Measurements from ENCODE around the gene FBXO34. TPM values are rescaled to one million over a fixed set of nuclear protein-coding genes. Genes with fewer than 3 reads are reported as not detected.
"Not testable (repeated sequence)": the region's sequence is repeated elsewhere in the genome, so short reads cannot be mapped to it uniquely, and the experiment has no call there.

The FBXO34 gene
- total RNA-seq, 2 experiments from 2014 or later = 28.3 to 29.7 TPM

DNA sequence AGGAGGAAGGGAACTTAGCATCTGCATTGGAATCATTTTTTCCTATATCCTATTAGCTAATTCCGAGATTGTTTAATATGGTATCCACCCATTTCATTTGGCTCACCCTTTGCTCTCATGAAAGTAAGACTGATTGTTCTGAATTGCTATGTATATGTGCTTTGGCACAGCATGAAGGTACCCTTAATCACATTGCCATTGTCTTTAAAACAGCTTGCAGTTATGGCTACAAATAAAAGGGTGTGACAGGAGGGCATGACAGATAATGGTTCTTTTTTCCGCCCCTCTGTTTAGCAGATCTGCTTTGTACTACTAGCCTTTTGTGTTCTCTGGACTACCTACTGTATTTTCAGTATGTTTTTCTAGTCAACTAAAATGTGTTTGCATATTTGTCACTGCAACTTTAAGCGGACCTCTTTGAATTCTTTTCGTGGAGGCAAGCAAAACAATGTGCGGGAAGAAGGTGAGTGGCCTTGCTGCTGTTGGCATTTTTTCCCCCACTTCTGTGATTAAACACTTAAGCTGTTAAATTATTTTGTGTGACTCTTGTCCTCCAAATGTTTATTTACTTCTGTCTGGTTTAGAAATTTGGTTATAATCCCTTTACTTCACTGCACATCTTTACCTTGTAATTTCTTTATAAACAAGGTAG is 35.8 kb downstream of the FBXO34 start:
- Histone ChIP-seq H3K27me3 (ENCODE audit: control insufficient read depth in 1 of 2, insufficient read depth in 2 of 2, low read length in 2 of 2) (no peaks in the 10 kb centered on the region), H3K4me3 (ENCODE audit: low read length) (no peak overlapping the region), H3K36me3 (ENCODE audit: insufficient read depth, low read length) (no peaks in the 10 kb centered on the region), H3K9me3 (ENCODE audit: control insufficient read depth in 1 of 2, insufficient read depth in 1 of 2, low read length in 2 of 2) (peaks cover 2 to 5% of the 10 kb centered on the region in 2 experiments), H3K27ac (ENCODE audit: low read depth in 1 of 2, low read length in 2 of 2) (no peak overlapping the region), H3K4me1 (ENCODE audit: insufficient read depth, low read length) (peaks cover 4% of the 10 kb centered on the region)
- H3K4me3 Mint-ChIP-seq = no peak overlapping the region
- H3K4me1 Mint-ChIP-seq (ENCODE audit: low read depth) = peaks cover 51% of the 10 kb centered on the region
- H3K9me3 Mint-ChIP-seq = no peaks in the 10 kb centered on the region
- H3K36me3 Mint-ChIP-seq (ENCODE audit: low read depth) = peaks cover 24% of the 10 kb centered on the region
- ATAC-seq (ENCODE audit: poor library complexity) (no peak), DNase-seq (no peak)
- CTCF ChIA-PET = interaction anchor here (1.3 to 1.4 kb wide), 2 partner anchors 26 to 48 kb away, joined by 3 to 4 read pairs; no protein-coding TSS in a partner anchor
- POLR2A ChIA-PET = no interaction called here
- intact Hi-C loops (cut with DNase I, micrococcal nuclease) = no loop called here
- TF ChIP-seq, protein P1, sequence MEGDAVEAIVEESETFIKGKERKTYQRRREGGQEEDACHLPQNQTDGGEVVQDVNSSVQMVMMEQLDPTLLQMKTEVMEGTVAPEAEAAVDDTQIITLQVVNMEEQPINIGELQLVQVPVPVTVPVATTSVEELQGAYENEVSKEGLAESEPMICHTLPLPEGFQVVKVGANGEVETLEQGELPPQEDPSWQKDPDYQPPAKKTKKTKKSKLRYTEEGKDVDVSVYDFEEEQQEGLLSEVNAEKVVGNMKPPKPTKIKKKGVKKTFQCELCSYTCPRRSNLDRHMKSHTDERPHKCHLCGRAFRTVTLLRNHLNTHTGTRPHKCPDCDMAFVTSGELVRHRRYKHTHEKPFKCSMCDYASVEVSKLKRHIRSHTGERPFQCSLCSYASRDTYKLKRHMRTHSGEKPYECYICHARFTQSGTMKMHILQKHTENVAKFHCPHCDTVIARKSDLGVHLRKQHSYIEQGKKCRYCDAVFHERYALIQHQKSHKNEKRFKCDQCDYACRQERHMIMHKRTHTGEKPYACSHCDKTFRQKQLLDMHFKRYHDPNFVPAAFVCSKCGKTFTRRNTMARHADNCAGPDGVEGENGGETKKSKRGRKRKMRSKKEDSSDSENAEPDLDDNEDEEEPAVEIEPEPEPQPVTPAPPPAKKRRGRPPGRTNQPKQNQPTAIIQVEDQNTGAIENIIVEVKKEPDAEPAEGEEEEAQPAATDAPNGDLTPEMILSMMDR (IDR thresholded peaks at IDR 0.05) = no peak
- no peaks in the 10 kb centered on the region for H3K27me3 Mint-ChIP-seq
- no peak overlapping the region for H3K27ac Mint-ChIP-seq

DNA sequence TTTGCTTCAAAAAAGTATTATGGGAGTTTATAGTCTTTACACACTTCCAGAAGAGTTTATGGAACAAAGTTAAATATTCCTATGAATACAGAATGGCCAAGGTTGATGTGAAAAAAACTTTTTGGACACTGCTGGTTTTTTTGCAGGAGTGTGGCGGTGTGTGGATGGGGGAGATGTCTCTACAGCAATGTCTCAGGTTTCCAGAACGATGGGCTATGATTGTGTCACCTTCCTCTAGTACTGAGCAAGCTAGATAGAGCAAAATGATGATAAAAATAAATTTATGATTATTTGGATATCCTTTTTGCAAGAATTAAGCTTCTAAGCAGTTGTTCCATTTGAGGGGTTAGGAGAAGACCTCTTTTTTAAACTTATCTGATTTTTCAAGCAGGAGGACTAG is 37.9 kb downstream of the FBXO34 start:
- TF ChIP-seq, protein P1 (IDR thresholded peaks at IDR 0.05) = no peak
- Histone ChIP-seq H3K9me3 (ENCODE audit: control insufficient read depth in 1 of 2, insufficient read depth in 1 of 2, low read length in 2 of 2) (peaks cover 13 to 15% of the 10 kb centered on the region in 2 experiments), H3K4me1 (ENCODE audit: insufficient read depth, low read length) (peaks cover 4% of the 10 kb centered on the region), H3K36me3 (ENCODE audit: insufficient read depth, low read length) (no peaks in the 10 kb centered on the region), H3K27ac (ENCODE audit: low read depth in 1 of 2, low read length in 2 of 2) (no peak overlapping the region), H3K4me3 (ENCODE audit: low read length) (no peak overlapping the region), H3K27me3 (ENCODE audit: control insufficient read depth in 1 of 2, insufficient read depth in 2 of 2, low read length in 2 of 2) (no peaks in the 10 kb centered on the region)
- ChIA-PET CTCF (interaction anchor here (0.8 to 1.1 kb wide), 4 partner anchors 15 to 45 kb away, joined by 3 to 4 read pairs (median 3); no protein-coding TSS in a partner anchor), POLR2A (interaction anchor here (0.5 to 1.1 kb wide), 2 partner anchors 17 to 104 kb away, joined by 3 to 4 read pairs; no protein-coding TSS in a partner anchor)
- H3K9me3 Mint-ChIP-seq = peaks cover 7% of the 10 kb centered on the region
- H3K4me1 Mint-ChIP-seq (ENCODE audit: low read depth) = peaks cover 40% of the 10 kb centered on the region
- H3K27ac Mint-ChIP-seq = no peak overlapping the region
- peaks cover 40% of the 10 kb centered on the region for H3K36me3 Mint-ChIP-seq (ENCODE audit: low read depth)
- DNase-seq = no peak
- no peaks in the 10 kb centered on the region for H3K27me3 Mint-ChIP-seq
- no peak overlapping the region for H3K4me3 Mint-ChIP-seq
- ATAC-seq (ENCODE audit: poor library complexity) = no peak
- intact Hi-C loops (cut with DNase I, micrococcal nuclease) = no loop called here

DNA sequence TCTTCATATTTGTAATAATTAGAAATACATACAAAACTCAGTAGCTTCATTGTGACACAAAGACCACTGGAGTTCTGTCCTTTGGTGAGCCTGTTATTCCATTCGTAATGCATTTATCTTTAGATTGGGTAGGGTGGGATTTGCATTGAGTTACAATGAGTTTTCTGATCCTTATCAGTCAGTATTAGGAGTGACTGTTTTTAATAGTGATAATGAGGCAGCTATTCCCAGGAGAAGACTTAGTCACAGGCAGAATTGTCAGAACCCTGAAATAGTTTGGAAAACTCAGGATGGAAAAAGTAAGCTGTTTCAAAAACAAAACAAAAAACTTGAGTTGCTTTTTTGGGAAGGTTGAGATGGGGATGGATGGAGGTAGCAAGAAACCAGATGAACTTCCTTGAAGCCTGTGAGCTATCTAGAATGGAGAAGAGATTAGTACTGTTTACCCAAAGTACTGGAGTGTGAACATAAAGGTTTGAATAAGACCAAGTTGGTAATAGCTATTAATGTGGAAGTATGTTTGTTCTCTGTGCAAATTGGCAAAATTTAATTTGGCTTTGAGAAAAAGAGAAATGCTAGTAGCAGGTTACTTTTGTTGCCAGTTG is 38.6 kb downstream of the FBXO34 start:
- TF ChIP-seq, protein P1 (IDR thresholded peaks at IDR 0.05) = no peak
- Histone ChIP-seq H3K27ac (ENCODE audit: low read depth in 1 of 2, low read length in 2 of 2) (no peak overlapping the region), H3K27me3 (ENCODE audit: control insufficient read depth in 1 of 2, insufficient read depth in 2 of 2, low read length in 2 of 2) (no peaks in the 10 kb centered on the region), H3K36me3 (ENCODE audit: insufficient read depth, low read length) (no peaks in the 10 kb centered on the region), H3K9me3 (ENCODE audit: control insufficient read depth in 1 of 2, insufficient read depth in 1 of 2, low read length in 2 of 2) (peaks cover 13 to 15% of the 10 kb centered on the region in 2 experiments), H3K4me1 (ENCODE audit: insufficient read depth, low read length) (no peaks in the 10 kb centered on the region), H3K4me3 (ENCODE audit: low read length) (no peak overlapping the region)
- H3K36me3 Mint-ChIP-seq (ENCODE audit: low read depth) = peaks cover 43% of the 10 kb centered on the region
- peaks cover 7% of the 10 kb centered on the region for H3K9me3 Mint-ChIP-seq
- no peaks in the 10 kb centered on the region for H3K27me3 Mint-ChIP-seq
- ChIA-PET POLR2A (interaction anchor here (1.1 kb wide), 1 partner anchor 16 kb away, joined by 4 read pairs; no protein-coding TSS in a partner anchor), CTCF (interaction anchor here (0.8 kb wide), 1 partner anchor 39 kb away, joined by 3 read pairs; no protein-coding TSS in a partner anchor)
- H3K4me1 Mint-ChIP-seq (ENCODE audit: low read depth) = peaks cover 43% of the 10 kb centered on the region
- no peak for DNase-seq
- intact Hi-C loops (cut with DNase I, micrococcal nuclease) = no loop called here
- no peak for ATAC-seq (ENCODE audit: poor library complexity)
- no peak overlapping the region for H3K4me3 Mint-ChIP-seq
- H3K27ac Mint-ChIP-seq = no peak overlapping the region

DNA sequence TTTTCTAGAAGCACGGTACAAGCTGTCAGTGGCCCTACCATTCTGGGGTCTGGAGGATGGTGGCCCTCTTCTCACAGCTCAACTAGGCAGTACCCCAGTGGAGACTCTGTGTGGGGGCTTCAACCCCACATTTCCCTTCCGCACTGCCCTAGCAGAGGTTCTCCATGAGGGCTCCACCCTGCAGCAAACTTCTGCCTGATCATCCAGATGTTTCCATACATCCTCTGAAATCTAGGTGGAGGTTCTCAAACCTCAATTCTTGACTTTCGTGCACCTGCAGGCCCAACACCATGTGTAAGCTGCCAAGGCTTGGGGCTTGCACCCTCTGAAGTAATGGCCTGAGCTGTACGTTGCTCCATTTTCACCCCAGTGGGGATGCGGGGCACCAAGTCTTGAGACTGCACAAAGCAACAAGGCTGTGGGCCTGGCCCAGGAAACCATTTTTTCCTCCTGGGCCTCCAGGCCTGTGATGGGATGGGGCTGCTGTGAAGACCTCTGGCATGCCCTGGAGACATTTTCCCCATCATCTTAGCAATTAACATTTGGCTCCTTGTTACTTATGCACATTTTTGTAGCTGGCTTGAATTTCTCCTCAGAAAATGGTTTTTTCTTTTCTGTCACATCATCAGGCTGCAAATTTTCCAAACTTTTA is 41.3 kb downstream of the FBXO34 start:
- Mint-ChIP-seq H3K4me1 (ENCODE audit: low read depth) (peaks cover 30% of the 10 kb centered on the region), H3K36me3 (ENCODE audit: low read depth) (peaks cover 65% of the 10 kb centered on the region)
- POLR2A ChIA-PET; H3K4me3 ChIP-seq (ENCODE audit: low read length); H3K4me1 ChIP-seq (ENCODE audit: insufficient read depth, low read length); H3K4me3 Mint-ChIP-seq; H3K9me3 Mint-ChIP-seq; ATAC-seq (ENCODE audit: poor library complexity); intact Hi-C loops (cut with DNase I, micrococcal nuclease); H3K27me3 Mint-ChIP-seq; DNase-seq; H3K27ac ChIP-seq (ENCODE audit: low read depth in 1 of 2, low read length in 2 of 2); H3K27me3 ChIP-seq (ENCODE audit: control insufficient read depth in 1 of 2, insufficient read depth in 2 of 2, low read length in 2 of 2); H3K27ac Mint-ChIP-seq; CTCF ChIA-PET: not testable (repeated sequence)
- Histone ChIP-seq H3K36me3 (ENCODE audit: insufficient read depth, low read length) (peaks cover 13% of the 10 kb centered on the region), H3K9me3 (ENCODE audit: control insufficient read depth in 1 of 2, insufficient read depth in 1 of 2, low read length in 2 of 2) (peaks cover 13 to 15% of the 10 kb centered on the region in 2 experiments)

All from CD4-positive, alpha-beta T cell (primary cell).